GM23338 (cell line): ENCODE data around the gene GPRIN2.

Source experiments
- CREB1 ChIP-seq: fragments of 250-450 bp; sonication (Bioruptor Pico); IDR thresholded peaks from 2 replicates; pipeline ENCODE4 v1.5.0; 2020; ENCODE audit warnings: low read depth, mild to moderate bottlenecking, moderate library complexity
- CTCF ChIP-seq, 2 experiments: fragments of 200-600 bp in 1 of 2; sonication (generic) in 1 of 2; conservative IDR thresholded peaks; 2 replicates each; pipeline versions ENCODE4 v1.5.1 to v1.6.1; 2016 to 2017; ENCODE audit warnings: antibody characterized with exemption in 2 of 2, low read depth in 2 of 2, mild to moderate bottlenecking in 2 of 2, moderate library complexity in 1 of 2
- EZH2 ChIP-seq: fragments of 200-600 bp; sonication (generic); IDR thresholded peaks from one replicate; pipeline ENCODE4 v1.8.0; 2017; ENCODE audit warnings: antibody characterized with exemption, mild to moderate bottlenecking, low read depth; ENCODE audit not compliant: unreplicated experiment
- EZH2phosphoT487 ChIP-seq: fragments of 200-600 bp; sonication (generic); IDR thresholded peaks from one replicate; pipeline ENCODE4 v1.8.1; 2018; ENCODE audit warnings: antibody characterized with exemption; ENCODE audit not compliant: unreplicated experiment
- NANOG ChIP-seq: IDR thresholded peaks from 2 replicates; pipeline ENCODE4 v1.6.1; 2016; ENCODE audit warnings: antibody characterized with exemption, borderline replicate concordance
- REST ChIP-seq: IDR thresholded peaks from one replicate; pipeline ENCODE4 v1.6.1; 2018; ENCODE audit warnings: antibody characterized with exemption; ENCODE audit not compliant: unreplicated experiment

- TF ChIP-seq REST (no peak), CTCF (conservative IDR thresholded peaks at IDR 0.05; ENCODE audit: low read depth in 2 of 2) (no peak), EZH2 (no peak), CREB1 (CRISPR knock-in tag) (no peak), EZH2phosphoT487 (no peak), NANOG (no peak)
Measured at GRCh38 chr10:46540412-46541016, 15.9 kb downstream of the GPRIN2 start.
